Body of pancreas (tissue), 4 donors: Measurements from ENCODE around the gene ANO2.

ENCODE experiments used
- POLR2A ChIP-seq, 3 donors: fragments of 450-650 bp; IDR thresholded peaks; one replicate each; pipeline ENCODE4 v1.6.1; 2016; ENCODE audit warnings: antibody characterized with exemption in 3 of 3, mild to moderate bottlenecking in 2 of 3
- TF ChIP-seq, protein P1 (sequence below), 7 experiments: fragments of 450-650 bp in 4 of 7; fragments of 200-600 bp in 3 of 7; sonication (generic) in 3 of 7; IDR thresholded peaks; one replicate each; pipeline ENCODE4 v1.5.1; 2016 to 2019; ENCODE audit warnings: antibody characterized with exemption in 7 of 7

- no peak for TF ChIP-seq POLR2A (IDR thresholded peaks at IDR 0.05)
- TF ChIP-seq, protein P1, sequence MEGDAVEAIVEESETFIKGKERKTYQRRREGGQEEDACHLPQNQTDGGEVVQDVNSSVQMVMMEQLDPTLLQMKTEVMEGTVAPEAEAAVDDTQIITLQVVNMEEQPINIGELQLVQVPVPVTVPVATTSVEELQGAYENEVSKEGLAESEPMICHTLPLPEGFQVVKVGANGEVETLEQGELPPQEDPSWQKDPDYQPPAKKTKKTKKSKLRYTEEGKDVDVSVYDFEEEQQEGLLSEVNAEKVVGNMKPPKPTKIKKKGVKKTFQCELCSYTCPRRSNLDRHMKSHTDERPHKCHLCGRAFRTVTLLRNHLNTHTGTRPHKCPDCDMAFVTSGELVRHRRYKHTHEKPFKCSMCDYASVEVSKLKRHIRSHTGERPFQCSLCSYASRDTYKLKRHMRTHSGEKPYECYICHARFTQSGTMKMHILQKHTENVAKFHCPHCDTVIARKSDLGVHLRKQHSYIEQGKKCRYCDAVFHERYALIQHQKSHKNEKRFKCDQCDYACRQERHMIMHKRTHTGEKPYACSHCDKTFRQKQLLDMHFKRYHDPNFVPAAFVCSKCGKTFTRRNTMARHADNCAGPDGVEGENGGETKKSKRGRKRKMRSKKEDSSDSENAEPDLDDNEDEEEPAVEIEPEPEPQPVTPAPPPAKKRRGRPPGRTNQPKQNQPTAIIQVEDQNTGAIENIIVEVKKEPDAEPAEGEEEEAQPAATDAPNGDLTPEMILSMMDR (IDR thresholded peaks at IDR 0.05) = no peak
Observed at GRCh38 chr12:5904441-5904840, 40.6 kb downstream of the ANO2 start.
